SW 1271 (cell line): ENCODE data around the gene SLC15A3.
"Not testable (repeated sequence)": the region's sequence is repeated elsewhere in the genome, so short reads cannot be mapped to it uniquely, and the experiment has no call there.

ENCODE experiments used
- DNase-seq, 2 experiments: peaks; one replicate each; lab custom pipeline; 2025; lab: John Stamatoyannopoulos, UW

Gene SLC15A3

DNA sequence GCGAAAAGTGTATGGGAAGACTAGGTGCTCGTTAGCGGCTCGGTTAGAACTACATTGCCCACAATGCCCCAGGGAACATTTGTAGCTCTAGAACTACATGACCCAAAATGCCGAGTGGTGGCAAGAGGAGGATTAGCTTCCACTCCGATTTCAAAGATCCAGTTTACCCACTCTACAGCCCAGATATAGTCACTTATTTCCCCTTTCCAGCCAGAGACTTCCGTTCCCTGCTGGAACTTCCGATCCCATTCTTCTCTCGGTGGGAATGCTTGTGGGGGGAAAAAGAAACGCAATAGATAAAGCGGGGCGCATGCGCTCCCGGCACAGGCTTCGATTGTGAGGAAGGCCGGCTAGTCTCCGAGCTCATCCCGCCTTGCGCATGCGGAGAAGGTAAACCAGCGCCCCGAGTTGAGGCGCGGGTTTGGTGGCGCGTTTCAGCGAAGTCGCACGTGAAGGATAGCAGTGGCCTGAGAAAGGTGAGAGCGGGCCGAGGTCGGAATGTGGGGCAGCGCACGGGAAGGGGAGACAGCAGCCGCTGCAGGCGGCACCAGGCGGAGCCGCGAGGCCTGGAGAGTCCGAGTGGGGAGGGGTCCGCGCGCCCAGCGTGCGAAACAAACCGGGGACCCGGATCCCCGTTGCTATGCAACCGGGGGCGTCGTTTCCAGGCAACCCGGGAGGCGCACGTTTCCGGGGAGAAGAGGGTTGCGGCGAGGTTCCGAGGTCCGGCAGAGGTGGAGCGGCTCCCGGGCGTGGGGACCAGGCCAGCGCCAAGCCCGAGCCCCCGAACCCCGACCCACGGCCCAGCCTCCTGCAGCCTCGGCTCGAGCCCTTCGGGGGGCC is 38.0 kb downstream of the SLC15A3 start, which contains the start of gene TMEM109:
TMEM109 (plus strand) TSS at position 366 of the 840 bp plus-strand sequence. CDS start 5,536 bp downstream, outside the sequence.
- DNase-seq: peak; percentile 86 to 89

DNA sequence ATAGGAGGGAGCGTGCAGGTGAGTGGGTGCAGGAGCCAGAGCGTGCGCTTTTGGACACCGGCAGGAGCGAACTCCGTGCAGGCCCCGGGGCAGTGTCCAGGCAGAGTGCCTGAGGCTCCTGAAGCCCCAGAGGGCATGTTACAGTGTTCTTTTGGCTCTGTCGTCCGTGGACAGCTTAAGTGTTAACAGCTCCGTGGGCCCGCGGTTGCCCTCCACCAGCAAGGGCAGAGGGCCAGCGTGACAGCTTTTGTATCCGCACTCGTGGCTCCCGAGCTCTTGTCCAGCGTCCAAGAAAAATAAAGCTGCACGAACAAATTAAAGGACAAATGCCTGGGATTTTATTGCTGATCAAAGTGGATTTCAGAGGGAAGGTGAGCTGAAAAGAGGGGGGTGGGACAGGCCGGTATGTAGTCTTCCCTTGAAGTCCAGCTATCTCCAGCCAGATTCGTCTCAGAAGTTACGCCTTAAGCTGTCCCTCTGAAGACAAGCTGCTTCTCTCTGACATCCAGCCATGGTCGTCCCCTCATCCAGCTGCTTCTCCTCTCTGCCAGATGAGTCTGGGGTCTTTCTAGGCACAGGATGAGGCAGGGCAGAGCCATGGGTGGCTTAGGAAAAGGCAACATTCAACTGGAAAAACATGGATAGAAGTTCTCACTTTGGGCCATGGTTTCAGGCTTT is 39.0 kb downstream of the SLC15A3 start:
- no peak for DNase-seq

DNA sequence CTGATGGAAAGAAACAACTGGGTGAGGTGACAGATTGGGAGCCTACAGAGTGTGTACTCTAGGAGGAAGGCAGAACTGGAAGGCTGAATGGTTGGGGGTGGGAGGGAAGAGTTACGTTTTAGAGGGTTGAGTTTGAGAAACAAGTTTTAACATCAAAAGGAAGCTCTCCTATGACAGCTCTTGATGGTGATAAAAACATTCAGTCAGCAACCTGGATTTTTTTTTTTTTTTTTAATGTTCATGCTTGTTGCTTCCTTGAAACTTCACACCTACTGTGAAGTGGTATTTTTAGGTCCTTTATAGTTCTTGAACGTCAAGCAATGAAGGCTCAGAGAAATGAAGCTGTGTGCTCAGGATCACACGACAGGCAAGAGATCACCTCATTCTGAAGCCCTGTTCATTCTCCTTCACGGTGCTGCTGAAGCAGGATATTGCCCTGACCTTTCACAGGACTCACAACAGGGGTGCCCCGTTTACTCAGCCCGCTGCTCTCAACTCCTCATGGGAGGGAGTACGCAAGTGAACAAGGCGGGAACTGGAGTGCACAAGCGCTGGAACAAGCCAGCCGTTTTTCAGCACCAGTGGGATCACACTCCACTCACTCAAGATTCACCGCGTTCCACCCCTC is 39.6 kb downstream of the SLC15A3 start:
- DNase-seq: no peak

DNA sequence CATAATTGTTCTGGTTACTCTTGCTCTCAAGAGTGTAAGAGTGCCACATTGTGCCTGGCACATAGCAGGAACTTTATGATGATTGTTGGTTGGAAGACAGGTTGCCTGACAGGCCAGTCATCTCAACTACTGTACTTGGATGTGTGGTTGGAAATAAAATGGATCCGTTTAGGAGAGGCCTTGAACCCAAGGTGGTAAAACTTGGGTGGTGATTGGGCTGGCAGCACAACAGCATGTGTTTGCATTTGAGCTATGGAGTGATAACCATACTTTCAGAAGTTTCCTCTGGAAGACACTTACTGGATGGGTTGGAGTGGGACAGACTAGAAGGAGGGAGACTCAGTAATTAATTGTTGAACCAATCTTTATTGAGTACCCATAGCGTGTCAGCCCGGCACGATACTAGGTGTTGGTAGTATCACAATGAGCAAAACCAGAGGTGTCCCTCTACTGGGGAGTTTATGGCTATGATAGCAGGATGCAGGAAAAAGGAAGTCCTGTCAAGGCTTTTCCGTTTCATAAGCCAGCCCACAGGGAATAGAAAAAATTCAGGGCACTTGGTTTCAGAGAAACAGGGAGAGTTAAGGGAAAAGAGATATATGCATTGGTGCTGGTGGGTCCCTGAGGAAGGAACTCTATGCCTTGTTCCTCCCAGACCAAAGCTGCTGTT is 41.1 kb downstream of the SLC15A3 start:
- no peak for DNase-seq

GRCh38 chr11:60910281-60910687 is 41.7 kb downstream of the SLC15A3 start:
- no peak for DNase-seq

DNA sequence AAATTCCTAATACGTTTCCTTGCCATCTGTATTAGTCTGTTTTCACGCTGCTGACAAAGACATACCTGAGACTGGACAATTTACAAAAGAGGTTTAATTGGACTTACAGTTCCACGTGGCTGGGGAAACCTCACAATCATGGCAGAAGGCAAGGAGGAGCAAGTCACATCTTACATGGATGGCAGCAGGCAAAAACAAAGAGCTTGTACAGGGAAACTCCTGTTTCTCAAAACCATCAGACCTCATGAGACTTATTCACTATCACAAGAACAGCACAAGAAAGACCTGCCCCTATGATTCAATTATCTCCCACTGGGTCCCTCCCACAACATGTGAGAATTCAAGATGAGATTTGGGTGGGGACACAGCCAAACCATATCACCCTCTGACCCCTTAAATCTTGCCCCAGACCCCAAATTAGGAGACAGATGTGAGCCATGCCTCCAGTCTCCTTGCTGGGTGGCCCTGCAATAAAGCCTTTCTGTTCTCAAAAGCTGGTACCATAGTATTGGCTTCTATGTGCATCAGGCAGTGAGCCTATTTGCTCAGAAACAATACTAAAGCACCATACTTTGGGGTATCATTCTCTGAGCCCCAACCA is 42.2 kb downstream of the SLC15A3 start:
- not testable (repeated sequence) for DNase-seq

DNA sequence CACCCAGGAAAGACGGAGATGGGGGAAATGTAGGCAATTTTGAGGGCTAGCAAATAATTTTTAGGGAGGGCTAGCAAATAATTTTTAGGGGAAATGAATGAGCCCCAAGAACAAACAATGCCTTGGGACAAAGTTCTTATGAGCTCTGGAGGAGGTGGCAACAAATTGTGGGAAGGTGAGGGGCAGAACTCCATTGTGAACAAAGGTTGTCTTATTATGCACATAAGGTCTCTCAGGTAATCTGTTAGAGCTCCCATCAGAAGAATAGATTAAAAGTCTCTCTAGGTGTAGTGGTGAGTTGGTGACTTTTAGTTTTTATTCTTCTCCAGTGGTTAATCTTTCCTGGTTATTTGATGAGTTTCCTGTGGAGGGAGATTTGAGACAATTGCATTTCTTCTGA is 43.2 kb downstream of the SLC15A3 start:
- no peak for DNase-seq

DNA sequence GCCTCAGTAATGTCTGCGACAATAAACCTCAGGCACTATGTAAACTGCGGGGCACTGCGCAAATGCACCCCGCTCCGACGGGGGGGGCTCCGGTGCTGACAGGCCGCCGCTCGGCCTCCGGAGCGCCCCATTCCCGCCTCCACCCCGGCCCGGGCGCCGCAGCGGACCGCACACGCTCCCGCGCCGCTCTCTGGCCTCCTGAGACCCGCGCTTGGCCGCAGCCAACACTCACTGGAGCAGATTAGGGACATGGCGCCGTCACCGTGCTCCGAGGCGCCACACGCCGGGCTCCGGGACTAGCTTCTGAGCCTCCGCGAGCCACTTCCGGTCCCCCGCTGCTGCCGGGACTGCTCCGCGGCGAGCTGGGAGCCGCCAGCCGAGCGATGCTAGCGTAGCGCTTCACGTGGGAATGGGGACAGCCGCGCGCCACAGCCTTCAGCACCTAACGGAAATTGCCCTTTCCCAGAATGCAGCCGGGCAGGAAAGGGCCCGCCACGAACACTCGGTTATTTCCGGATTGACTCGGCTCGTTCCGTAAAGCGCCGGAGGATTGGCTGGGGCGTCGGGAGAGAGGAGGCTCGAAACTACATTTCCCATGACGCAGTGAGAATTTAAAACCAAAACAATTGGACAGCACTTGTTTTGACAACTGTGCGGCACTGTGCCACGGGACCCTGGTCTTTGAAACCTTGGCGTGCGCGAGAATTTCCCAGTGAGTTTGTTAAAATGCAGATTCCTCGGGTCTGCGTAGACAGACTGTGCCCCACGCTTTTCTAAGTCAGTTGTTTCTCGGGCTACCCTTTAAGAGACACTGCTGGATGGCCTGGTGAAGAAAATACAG is 45.6 kb downstream of the SLC15A3 start, which contains the start of gene PRPF19:
PRPF19 (minus strand) TSS at position 454 of the 841 bp plus-strand sequence; CDS start at position 251, 203 bp downstream.
- peak; percentile 92 to 96 for DNase-seq

DNA sequence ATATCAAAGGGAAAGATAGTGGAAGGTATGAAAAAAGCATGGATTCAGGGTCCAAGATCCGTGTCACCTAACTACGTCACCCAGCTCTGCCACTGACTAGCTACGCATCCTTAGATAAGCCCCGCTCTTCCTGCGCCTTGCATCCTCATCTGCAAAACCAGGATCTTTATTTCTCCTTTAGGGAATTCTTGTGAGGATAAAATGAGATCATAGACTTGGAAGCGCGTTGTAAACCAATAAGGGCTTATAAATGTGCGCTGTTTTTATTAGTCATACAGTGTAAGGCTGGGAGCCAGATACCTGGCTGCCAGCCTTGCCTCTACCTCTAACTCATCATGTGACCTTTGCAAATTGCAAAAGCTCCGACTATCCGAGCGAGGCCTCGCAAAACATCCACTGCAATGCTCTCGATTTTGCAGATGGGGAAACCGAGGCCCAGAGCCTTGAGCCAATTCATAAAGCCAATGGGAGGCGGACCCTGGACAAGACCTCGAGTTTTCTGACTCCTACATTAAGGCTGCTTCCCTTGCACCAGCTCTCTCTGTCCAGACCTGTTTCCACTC is 46.3 kb downstream of the SLC15A3 start:
- no peak for DNase-seq

DNA sequence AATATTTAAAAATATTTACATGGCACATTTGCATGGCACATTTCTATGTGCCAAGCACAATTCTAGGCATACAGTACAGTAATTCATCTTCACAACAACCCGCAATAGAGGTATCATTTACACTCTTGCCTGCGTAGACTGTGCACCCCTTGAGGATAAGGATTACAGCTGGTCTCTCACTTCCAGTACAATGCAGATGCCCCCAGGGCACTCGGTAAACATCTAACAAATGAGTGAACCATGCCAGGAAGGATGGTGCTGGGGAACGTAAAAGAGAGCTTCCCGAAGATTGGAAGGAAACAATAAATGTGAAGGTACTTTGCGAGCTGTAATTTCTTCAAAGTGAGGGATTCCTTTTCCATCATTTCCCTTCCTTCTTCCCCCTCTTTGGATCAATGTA is 46.9 kb downstream of the SLC15A3 start:
- DNase-seq: no peak

GRCh38 chr11:60902625-60903024 is 49.4 kb downstream of the SLC15A3 start:
- no peak for DNase-seq

- no peak for DNase-seq
Observed at GRCh38 chr11:60900673-60901404, 51.1 kb downstream of the SLC15A3 start.

DNA sequence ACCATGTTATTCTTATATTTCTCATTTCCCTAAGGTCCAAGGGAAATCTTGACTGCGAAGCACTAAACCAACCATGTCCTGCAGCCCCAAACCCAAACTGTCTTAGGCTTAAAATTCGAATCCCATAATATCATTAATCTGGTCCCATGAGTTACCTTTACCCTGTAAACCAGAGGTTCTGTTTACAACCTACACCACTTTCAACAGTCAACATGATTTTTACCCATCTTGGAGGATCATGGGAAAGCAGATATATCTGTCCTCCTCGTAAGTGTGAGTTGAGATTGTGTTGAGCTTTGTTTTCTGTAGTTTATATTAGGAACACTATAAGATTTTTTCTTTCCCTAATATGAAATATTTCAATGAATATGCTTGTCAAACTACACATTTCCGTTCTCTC is 52.0 kb downstream of the SLC15A3 start:
- no peak for DNase-seq

DNA sequence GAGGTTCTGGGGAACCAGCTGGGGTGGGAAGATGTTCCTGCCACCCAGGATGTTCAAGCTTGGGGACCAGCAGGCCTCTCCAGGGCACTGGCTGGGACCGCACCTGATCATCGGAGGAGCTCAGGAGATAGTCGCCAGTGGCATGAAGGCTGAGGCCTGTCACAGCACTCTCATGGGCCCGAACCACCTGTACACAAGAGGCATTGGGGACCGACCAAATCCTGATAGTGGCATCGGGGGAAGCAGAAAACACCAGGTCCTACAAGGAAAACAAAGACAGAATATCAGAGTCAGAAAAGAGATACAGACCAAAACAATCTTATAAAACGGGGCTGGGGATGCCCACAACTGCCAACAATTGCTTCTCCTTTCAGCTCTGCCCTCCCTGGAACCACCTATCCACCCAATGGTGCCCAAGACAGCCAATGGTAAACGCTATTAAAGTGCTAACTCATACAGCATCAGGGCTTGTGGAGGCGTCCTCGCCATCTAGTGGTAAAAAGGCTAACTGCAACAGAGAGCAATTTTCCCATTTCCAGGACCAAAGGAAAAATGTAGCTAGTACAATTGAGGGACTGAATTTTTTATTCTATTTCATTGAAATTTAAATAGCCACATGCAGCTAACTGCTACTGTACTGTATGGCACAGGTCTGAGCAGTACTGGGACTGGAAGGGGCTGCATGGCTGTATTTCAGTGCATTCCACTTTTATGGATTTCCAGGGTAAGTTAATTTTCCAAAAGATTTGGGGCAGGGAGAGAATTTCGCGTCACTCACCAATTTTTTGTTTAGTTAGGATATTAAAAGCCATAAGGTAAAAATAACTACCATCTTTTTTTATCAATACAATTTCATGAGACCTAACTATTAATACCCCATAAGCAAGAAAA is 52.7 kb downstream of the SLC15A3 start:
- peak; percentile 30 to 60 for DNase-seq

GRCh38 chr11:60897496-60897895 is 54.5 kb downstream of the SLC15A3 start:
- DNase-seq: no peak

DNA sequence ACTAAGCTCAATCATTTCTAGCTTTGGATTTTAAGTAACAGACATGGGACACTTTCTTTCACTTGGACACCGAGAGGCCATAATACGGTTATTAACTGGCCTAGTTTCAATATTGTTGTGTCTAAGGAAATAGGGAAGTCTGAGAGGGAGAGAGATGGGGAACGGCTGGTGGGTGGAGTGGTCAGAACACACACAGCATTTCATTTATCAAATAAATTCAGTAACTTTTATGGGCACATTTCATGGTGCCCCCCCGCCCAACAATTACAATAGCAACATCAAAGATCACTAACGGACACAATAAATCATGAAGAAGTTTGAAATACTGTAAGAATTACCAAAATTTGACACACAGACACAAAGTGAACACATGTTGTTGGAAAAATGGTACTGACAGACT is 56.3 kb downstream of the SLC15A3 start:
- no peak for DNase-seq

DNA sequence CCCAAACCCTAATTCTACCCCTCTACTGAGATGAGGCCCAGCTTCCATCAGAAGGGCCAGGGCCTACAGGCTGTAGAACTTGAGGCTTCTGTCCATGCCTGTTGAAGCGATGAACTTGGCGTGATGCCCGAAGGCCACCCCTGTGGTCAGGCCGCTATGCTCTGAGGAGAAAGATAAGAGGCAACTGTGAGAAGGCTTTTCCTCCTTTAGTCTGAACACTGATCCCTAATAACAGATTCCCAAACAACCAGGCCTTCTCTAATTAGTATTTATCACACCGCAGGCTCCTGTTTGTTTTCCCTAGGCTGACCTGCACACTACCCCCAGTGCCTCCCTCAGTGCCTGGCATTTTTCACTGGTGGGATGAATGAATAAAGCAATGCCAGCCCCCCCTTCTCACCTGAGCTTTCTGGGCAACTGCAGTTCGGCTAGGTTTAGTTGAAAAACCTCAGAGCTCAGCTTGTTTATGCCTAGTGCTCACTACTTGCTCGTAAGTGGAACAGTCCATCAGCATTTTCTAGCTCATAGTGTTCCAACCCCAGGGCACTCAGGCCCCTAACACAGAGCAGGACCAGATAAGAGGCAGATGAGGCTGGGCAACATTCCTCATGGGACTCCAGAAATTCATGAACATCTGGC is 60.8 kb downstream of the SLC15A3 start:
- no peak for DNase-seq

DNA sequence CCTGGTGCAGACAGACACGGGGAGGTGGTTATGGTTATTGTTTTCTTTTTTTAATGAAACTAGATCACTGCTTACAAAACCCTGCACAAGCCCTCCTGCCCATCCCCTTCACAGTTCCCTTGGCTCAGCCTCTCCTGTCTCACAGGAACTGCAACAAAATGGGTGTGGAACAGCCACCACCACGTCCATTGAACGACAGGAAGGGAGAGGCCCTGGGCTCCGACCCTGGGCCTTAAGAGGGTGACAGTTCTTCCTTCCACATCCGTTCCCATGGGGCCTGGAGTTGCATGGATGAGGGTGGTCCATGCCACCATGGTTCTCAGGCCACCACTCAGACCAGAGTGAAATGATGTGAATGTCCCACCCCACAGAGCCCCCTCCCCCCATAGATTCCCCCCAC is 61.3 kb downstream of the SLC15A3 start:
- DNase-seq: no peak
